ENCODE results near the gene SHISA8.

GRCh38 chr22:41900652-41901312 lies 14.1 kb downstream of the SHISA8 start:
- TF ChIP-seq SIX5 (IDR thresholded peaks at IDR 0.05; ENCODE audit: low read depth, low read length, severe bottlenecking) (no peak), REST (IDR thresholded peaks at IDR 0.05; ENCODE audit: low read depth, low read length) (no peak), POLR2A (IDR thresholded peaks at IDR 0.05; ENCODE audit: low read depth, low read length) (0 out of 2 replicates have a peak, but pooled peaks have one; percentile 21), MTA3 (IDR thresholded peaks at IDR 0.05; ENCODE audit: borderline replicate concordance, low read length) (no peak), CTCF (IDR thresholded peaks at IDR 0.05 in 2 of 3, conservative IDR thresholded peaks at IDR 0.05 in 1 of 3; ENCODE audit: control insufficient read depth in 2 of 3, extremely low read depth in 1 of 3, insufficient read depth in 1 of 3, low read depth in 3 of 3, low read length in 3 of 3) (no peak)
